ACC112 (cell line): Measurements from ENCODE around the gene RPL6.
"Not testable (repeated sequence)": the region's sequence is repeated elsewhere in the genome, so short reads cannot be mapped to it uniquely, and the experiment has no call there.

ENCODE experiments used
- H2AFZ ChIP-seq: fragments of 200-600 bp; sonication (generic); one replicate; pipeline ENCODE4 v1.6.0; 2017; ENCODE audit warnings: antibody characterized with exemption, low read length; ENCODE audit not compliant: unreplicated experiment
- H3K27ac ChIP-seq: fragments of 200-600 bp; sonication (generic); 2 replicates; pipeline ENCODE4 v1.5.1; 2014; ENCODE audit warnings: low read depth, mild to moderate bottlenecking, antibody characterized with exemption, low read length, moderate library complexity
- H3K27me3 ChIP-seq: fragments of 200-600 bp; sonication (generic); 2 replicates; pipeline ENCODE4 v1.6.1; 2014; ENCODE audit warnings: mild to moderate bottlenecking, antibody characterized with exemption, low read length, moderate library complexity, mixed read lengths; ENCODE audit not compliant: insufficient read depth
- H3K36me3 ChIP-seq: fragments of 200-600 bp; sonication (generic); 2 replicates; pipeline ENCODE4 v1.6.1; 2016; ENCODE audit warnings: mild to moderate bottlenecking, antibody characterized with exemption, low read length, moderate library complexity, mixed read lengths; ENCODE audit not compliant: insufficient read depth
- H3K4me1 ChIP-seq: fragments of 200-600 bp; sonication (generic); one replicate; pipeline ENCODE4 v1.6.1; 2016; ENCODE audit warnings: low read length, mixed read lengths; ENCODE audit not compliant: insufficient read depth, unreplicated experiment, control insufficient read depth
- H3K4me3 ChIP-seq: fragments of 200-600 bp; sonication (generic); 2 replicates; pipeline ENCODE4 v1.5.1; 2014; ENCODE audit warnings: mild to moderate bottlenecking, low read depth, low read length
- H3K79me2 ChIP-seq: fragments of 200-600 bp; sonication (generic); one replicate; pipeline ENCODE4 v1.6.0; 2016; ENCODE audit warnings: low read length; ENCODE audit not compliant: control insufficient read depth, unreplicated experiment, insufficient read depth

The RPL6 gene

DNA sequence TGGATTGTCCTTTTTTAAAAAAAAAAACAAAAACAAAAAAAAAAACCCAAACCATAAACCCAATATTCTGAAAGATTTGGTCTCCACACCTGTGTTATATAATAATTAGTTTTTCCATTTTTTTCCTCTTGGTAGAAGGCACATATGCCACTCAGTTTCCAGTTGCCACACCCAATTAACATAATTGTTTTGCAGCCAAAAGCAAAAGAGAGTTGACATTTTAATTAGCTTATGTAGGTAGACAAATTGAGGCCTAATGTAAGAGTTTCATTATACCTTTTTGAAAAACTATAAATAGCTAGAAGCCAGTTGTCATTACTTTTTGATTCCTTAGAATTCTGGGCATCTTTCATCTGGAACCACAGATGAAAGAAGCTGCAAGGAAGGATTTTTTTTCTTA, 30.4 kb upstream of the RPL6 start:
- Histone ChIP-seq H3K27me3 (no peaks in the 10 kb centered on the region), H3K27ac (no peak overlapping the region), H3K36me3 (no peaks in the 10 kb centered on the region), H3K79me2 (peaks cover 44% of the 10 kb centered on the region), H3K4me3 (no peak overlapping the region), H3K4me1 (no peaks in the 10 kb centered on the region), H2AFZ (no peak overlapping the region)

DNA sequence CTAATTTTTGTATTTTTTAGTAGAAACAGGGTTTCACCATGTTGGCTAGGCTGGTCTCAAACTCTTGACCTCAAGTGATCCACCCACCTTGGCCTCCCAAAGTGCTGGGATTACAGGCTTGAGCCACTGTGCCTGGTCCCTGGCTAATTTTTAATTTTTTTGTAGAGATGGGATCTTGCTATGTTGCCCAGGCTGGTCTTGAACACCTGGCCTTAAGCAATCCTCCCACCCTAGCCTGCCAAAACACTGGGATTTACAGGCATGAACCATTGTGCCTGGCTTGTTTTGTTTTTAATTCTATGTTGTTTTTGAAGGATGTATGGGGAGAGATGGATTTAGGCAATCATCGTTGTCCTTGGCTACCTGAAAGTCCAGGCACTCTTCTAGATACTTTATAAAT, 29.2 kb upstream of the RPL6 start:
- not testable (repeated sequence) for H3K4me3 ChIP-seq, H3K27me3 ChIP-seq, H2AFZ ChIP-seq, H3K36me3 ChIP-seq, H3K27ac ChIP-seq, H3K4me1 ChIP-seq
- peaks cover 42% of the 10 kb centered on the region for H3K79me2 ChIP-seq

DNA sequence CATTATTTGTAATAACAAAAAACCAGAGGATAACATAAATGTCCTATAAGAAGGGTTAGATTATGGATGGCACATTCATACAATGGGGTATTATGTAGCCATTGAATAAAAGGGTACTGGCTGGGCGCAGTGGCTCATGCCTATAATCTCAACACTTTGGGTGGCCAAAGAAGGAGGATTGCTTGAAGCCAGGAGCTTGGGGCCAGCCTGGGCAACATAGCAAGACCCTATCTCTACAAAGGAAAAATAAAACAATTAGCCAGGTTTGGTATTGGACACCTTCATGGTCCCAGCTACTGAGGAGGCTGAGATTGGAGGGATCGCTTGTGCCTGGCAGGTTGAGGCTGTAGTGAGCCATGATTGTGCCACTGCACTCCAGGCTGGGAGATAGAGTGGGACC, 24.1 kb upstream of the RPL6 start:
- H3K27me3 ChIP-seq, result no peaks in the 10 kb centered on the region
- H3K79me2 ChIP-seq, result peaks cover 58% of the 10 kb centered on the region
- no peak overlapping the region for H3K4me3 ChIP-seq
- H3K27ac ChIP-seq, result no peak overlapping the region
- H3K36me3 ChIP-seq, result 0 out of 2 replicates have a peak, but pooled peaks cover 5% of the 10 kb centered on the region
- no peak overlapping the region for H2AFZ ChIP-seq
- no peaks in the 10 kb centered on the region for H3K4me1 ChIP-seq

DNA sequence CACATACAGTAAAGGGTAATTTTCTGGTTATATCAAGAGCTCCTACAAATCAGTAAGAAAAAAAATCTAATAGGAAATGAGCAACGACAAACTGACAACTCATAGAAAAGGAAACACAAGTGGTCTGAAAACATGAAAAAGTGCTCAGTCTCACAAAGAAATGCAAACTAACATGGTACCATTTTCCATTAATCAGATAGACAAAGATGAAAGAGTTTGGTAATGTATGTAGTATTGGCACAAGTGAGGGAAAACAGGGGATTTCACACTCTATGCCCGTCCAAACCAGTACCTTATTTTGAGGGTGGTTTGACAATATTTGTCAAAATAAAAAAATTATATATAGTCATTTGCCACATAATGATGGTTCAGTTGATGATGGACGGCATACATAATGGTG, 22.6 kb upstream of the RPL6 start:
- H2AFZ ChIP-seq, result no peak overlapping the region
- H3K36me3 ChIP-seq, result 0 out of 2 replicates have a peak, but pooled peaks cover 5% of the 10 kb centered on the region
- peaks cover 57% of the 10 kb centered on the region for H3K79me2 ChIP-seq

DNA sequence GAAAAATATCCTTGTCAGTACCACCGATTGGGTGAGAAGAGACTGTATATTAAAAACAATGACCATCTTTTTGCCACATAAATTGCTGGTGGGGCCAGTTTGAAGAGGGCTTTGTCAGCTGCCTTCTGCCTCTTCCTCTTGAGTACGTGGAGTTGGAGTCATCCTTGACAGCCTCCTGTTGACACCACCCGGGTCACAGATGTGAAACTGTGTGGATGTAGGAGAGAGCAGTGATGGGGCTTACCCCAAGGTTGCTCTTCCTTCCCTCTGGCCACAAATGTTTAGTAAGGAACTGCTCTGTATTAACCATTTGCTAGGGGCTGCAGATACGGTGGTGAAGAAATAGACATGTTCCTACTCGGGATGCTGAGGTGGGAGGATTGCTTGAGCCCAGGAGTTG, 21.5 kb upstream of the RPL6 start:
- H2AFZ ChIP-seq, result no peak overlapping the region
- no peaks in the 10 kb centered on the region for H3K4me1 ChIP-seq
- no peaks in the 10 kb centered on the region for H3K27me3 ChIP-seq
- no peak overlapping the region for H3K4me3 ChIP-seq
- H3K36me3 ChIP-seq, result 0 out of 2 replicates have a peak, but pooled peaks cover 5% of the 10 kb centered on the region
- peaks cover 60% of the 10 kb centered on the region for H3K79me2 ChIP-seq
- H3K27ac ChIP-seq, result no peak overlapping the region

More for the DNA sequence above, 22.6 kb upstream of the RPL6 start:
- H3K4me3 ChIP-seq, result no peak overlapping the region
- H3K27ac ChIP-seq, result no peak overlapping the region
- H3K27me3 ChIP-seq, result no peaks in the 10 kb centered on the region
- H3K4me1 ChIP-seq, result no peaks in the 10 kb centered on the region

GRCh38 chr12:112427760-112428159, 18.4 kb upstream of the RPL6 start:
- Histone ChIP-seq H3K4me3 (no peak overlapping the region), H2AFZ (no peak overlapping the region), H3K27me3 (no peaks in the 10 kb centered on the region), H3K27ac (no peak overlapping the region), H3K4me1 (peaks cover under 1% of the 10 kb centered on the region), H3K36me3 (0 out of 2 replicates have a peak, but pooled peaks cover 5% of the 10 kb centered on the region), H3K79me2 (peaks cover 80% of the 10 kb centered on the region)

DNA sequence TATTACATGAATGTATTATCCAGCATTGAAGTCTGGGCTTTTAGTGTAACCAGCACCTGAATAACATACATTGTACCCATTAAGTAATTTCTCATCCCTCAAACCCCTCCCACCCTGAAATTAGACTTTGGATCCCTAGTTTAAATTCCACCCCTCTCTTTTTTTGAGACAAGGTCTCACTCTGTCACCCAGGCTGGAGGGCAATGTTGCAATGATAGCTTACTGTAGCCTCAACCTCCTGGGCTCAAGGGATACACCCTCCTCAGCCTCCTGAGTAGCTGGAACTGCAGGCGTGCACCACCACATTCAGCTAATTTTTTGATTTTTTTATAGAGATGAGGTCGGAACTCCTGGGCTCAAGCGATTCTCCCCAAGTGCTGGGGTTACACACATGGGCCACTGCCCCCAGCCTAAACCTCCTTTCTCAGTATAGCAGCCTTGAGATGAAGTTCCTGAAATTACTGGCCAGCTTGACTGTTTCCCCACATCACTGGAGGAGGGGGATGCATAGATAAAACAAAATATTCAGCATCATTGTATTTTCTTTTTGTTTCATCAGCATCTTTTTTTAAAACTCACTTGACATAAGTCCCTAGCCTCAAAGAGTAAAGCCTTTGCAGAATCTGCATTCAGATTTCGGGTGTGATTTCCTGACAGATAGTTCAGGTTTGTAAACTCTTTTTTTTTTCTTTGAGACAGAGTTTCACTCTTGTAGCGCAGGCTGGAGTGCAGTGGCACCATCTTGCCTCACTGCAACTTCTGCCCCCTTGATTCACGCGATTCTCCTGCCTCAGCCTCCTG, 16.4 kb upstream of the RPL6 start:
- H3K4me1 ChIP-seq, result peaks cover 14% of the 10 kb centered on the region
- no peak overlapping the region for H3K4me3 ChIP-seq
- H3K36me3 ChIP-seq, result no peaks in the 10 kb centered on the region
- H3K27ac ChIP-seq, result no peak overlapping the region
- no peaks in the 10 kb centered on the region for H3K27me3 ChIP-seq
- peaks cover 84% of the 10 kb centered on the region for H3K79me2 ChIP-seq
- no peak overlapping the region for H2AFZ ChIP-seq

DNA sequence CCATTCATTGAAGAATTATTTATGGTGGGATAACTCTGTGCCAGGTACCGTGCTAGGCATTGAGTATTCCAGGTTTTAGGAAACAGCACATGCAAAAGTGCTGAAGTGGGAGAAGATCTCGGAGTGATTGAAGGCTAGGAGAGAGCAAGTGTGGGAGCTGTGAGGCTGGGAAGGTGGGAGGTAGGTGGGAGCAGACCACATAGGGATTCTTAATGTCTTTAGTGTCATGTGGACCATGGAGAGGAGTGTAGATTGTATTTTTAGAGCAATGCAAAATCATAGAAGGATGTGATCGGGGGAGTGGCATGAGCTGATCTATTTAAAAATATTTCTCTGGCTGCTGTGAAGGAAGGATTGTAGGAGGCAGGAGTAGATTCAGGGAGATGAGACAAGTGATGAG, 14.7 kb upstream of the RPL6 start:
- H3K27me3 ChIP-seq, result no peaks in the 10 kb centered on the region
- H3K4me1 ChIP-seq, result peaks cover 23% of the 10 kb centered on the region
- H3K4me3 ChIP-seq, result no peak overlapping the region
- no peak overlapping the region for H3K27ac ChIP-seq
- H3K36me3 ChIP-seq, result no peaks in the 10 kb centered on the region
- H3K79me2 ChIP-seq, result peaks cover 88% of the 10 kb centered on the region
- no peak overlapping the region for H2AFZ ChIP-seq

DNA sequence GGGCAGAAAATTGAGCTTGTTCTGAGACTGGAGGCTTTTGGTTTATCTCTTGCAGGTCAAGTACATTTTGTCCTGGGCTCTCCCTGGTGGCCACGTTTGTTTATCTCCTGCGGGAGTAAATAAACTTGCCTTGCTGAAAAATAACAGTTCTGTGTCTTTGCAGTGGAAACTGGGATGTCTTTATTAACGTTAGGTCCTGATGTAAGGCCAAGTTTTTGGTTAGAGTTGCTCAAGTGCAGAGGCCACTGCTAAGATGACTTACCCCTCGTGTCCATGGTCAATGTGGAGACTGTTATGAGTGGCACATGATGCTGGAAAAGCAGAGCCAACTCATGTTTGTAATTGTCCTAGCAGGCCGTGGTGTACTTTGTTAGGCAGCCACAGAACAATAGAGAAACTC, 13.1 kb upstream of the RPL6 start:
- no peaks in the 10 kb centered on the region for H3K36me3 ChIP-seq
- peaks cover 23% of the 10 kb centered on the region for H3K4me1 ChIP-seq
- H3K79me2 ChIP-seq, result peaks cover 75% of the 10 kb centered on the region
- no peaks in the 10 kb centered on the region for H3K27me3 ChIP-seq
- no peak overlapping the region for H3K4me3 ChIP-seq
- no peak overlapping the region for H2AFZ ChIP-seq
- no peak overlapping the region for H3K27ac ChIP-seq

DNA sequence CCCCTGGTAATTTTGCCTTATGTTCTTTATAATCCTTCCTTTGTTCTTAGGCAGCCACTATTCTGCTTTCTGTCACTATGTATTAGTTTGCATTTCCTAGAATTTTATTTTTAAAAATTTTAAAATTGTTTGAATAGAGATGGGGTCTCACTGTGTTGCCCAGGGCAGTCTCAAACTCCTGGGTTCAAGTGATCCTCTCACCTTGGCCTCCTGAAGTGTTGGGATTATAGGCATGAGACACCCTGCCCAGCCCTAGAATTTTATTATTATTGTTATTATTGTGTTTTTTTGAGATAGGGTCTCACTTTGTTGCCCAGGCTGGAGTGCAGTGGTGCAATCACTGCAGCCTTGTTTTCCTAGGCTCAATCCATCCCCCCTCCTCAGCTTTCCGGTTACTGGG, 12.0 kb upstream of the RPL6 start:
- peaks cover 23% of the 10 kb centered on the region for H3K4me1 ChIP-seq
- H2AFZ ChIP-seq, result no peak overlapping the region
- H3K4me3 ChIP-seq, result no peak overlapping the region
- H3K79me2 ChIP-seq, result peaks cover 68% of the 10 kb centered on the region
- H3K27me3 ChIP-seq, result no peaks in the 10 kb centered on the region
- no peak overlapping the region for H3K27ac ChIP-seq
- no peaks in the 10 kb centered on the region for H3K36me3 ChIP-seq

- Histone ChIP-seq H3K36me3 (no peaks in the 10 kb centered on the region), H3K27ac (no peak overlapping the region), H3K4me1 (peaks cover 23% of the 10 kb centered on the region), H2AFZ (no peak overlapping the region), H3K4me3 (no peak overlapping the region), H3K27me3 (no peaks in the 10 kb centered on the region), H3K79me2 (peaks cover 62% of the 10 kb centered on the region)
Observed at GRCh38 chr12:112420740-112421139, 11.3 kb upstream of the RPL6 start.
